HUES6 (cell line): Measurements from ENCODE around the gene NFATC3.

Experiments
- H3K27ac ChIP-seq: 2 replicates; pipeline ENCODE4 v1.7.0; 2013; ENCODE audit warnings: low read depth, mild to moderate bottlenecking, low read length, inconsistent platforms
- H3K27me3 ChIP-seq: 2 replicates; pipeline ENCODE4 v1.6.1; 2013; ENCODE audit warnings: low read length; ENCODE audit not compliant: control insufficient read depth, insufficient read depth
- H3K36me3 ChIP-seq: 2 replicates; pipeline ENCODE4 v1.6.1; 2013; ENCODE audit warnings: low read length; ENCODE audit not compliant: control insufficient read depth, insufficient read depth
- H3K4me1 ChIP-seq: 2 replicates; pipeline ENCODE4 v1.6.1; 2013; ENCODE audit warnings: low read length; ENCODE audit not compliant: control insufficient read depth, insufficient read depth
- H3K4me3 ChIP-seq: 2 replicates; pipeline ENCODE4 v1.5.1; 2013; ENCODE audit warnings: low read depth, low read length
- H3K9ac ChIP-seq: one replicate; pipeline ENCODE4 v1.6.1; 2013; ENCODE audit warnings: mild to moderate bottlenecking, low read length
- H3K9me3 ChIP-seq: 2 replicates; pipeline ENCODE4 v1.6.1; 2013; ENCODE audit warnings: low read depth, low read length; ENCODE audit not compliant: control insufficient read depth, insufficient read depth

The NFATC3 gene

GRCh38 chr16:68190736-68191510 lies 105.8 kb downstream of the NFATC3 start:
- no peak overlapping the region for H3K27ac ChIP-seq
- H3K27me3 ChIP-seq, result no peaks in the 10 kb centered on the region
- H3K4me3 ChIP-seq, result no peak overlapping the region
- H3K36me3 ChIP-seq, result peaks cover 42% of the 10 kb centered on the region
- H3K9me3 ChIP-seq, result peaks cover 6% of the 10 kb centered on the region; the same call in 1 of the 2 replicates
- H3K4me1 ChIP-seq, result no peaks in the 10 kb centered on the region
- no peak overlapping the region for H3K9ac ChIP-seq

- H3K27me3 ChIP-seq, result no peaks in the 10 kb centered on the region
- H3K4me1 ChIP-seq, result no peaks in the 10 kb centered on the region
- H3K36me3 ChIP-seq, result peaks cover 33% of the 10 kb centered on the region
- H3K4me3 ChIP-seq, result no peak overlapping the region
- H3K9ac ChIP-seq, result no peak overlapping the region
- no peak overlapping the region for H3K27ac ChIP-seq
- no peaks in the 10 kb centered on the region for H3K9me3 ChIP-seq
Measured at GRCh38 chr16:68194251-68194650, 109.1 kb downstream of the NFATC3 start.

- Histone ChIP-seq H3K9me3 (no peaks in the 10 kb centered on the region), H3K4me1 (no peaks in the 10 kb centered on the region; the same call in 1 of the 2 replicates), H3K27ac (no peak overlapping the region), H3K36me3 (peaks cover 14% of the 10 kb centered on the region), H3K4me3 (no peak overlapping the region), H3K27me3 (no peaks in the 10 kb centered on the region), H3K9ac (no peak overlapping the region)
Measured at GRCh38 chr16:68197250-68197649, 112.1 kb downstream of the NFATC3 start.

- H3K36me3 ChIP-seq, result 0 out of 2 replicates have a peak, but pooled peaks cover 3% of the 10 kb centered on the region
- H3K4me1 ChIP-seq, result no peaks in the 10 kb centered on the region; the same call in 1 of the 2 replicates
- H3K4me3 ChIP-seq, result no peak overlapping the region
- H3K27me3 ChIP-seq, result no peaks in the 10 kb centered on the region
- no peaks in the 10 kb centered on the region for H3K9me3 ChIP-seq
- H3K27ac ChIP-seq, result no peak overlapping the region
- no peak overlapping the region for H3K9ac ChIP-seq
Measured at GRCh38 chr16:68200088-68200783, 115.1 kb downstream of the NFATC3 start.

- Histone ChIP-seq H3K36me3 (0 out of 2 replicates have a peak, but pooled peaks cover 3% of the 10 kb centered on the region), H3K4me3 (no peak overlapping the region), H3K4me1 (no peaks in the 10 kb centered on the region; the same call in 1 of the 2 replicates), H3K27me3 (no peaks in the 10 kb centered on the region), H3K27ac (no peak overlapping the region), H3K9me3 (no peaks in the 10 kb centered on the region), H3K9ac (no peak overlapping the region)
Measured at GRCh38 chr16:68202091-68202519, 116.9 kb downstream of the NFATC3 start.

- Histone ChIP-seq H3K4me1 (no peaks in the 10 kb centered on the region), H3K9ac (no peak overlapping the region), H3K9me3 (no peaks in the 10 kb centered on the region), H3K27ac (no peak overlapping the region), H3K27me3 (no peaks in the 10 kb centered on the region), H3K36me3 (0 out of 2 replicates have a peak, but pooled peaks cover 3% of the 10 kb centered on the region), H3K4me3 (no peak overlapping the region)
Measured at GRCh38 chr16:68206245-68206644, 121.1 kb downstream of the NFATC3 start.

- Histone ChIP-seq H3K4me1 (no peaks in the 10 kb centered on the region), H3K27ac (no peak overlapping the region), H3K36me3 (no peaks in the 10 kb centered on the region), H3K9ac (no peak overlapping the region), H3K4me3 (no peak overlapping the region), H3K27me3 (no peaks in the 10 kb centered on the region), H3K9me3 (no peaks in the 10 kb centered on the region)
Measured at GRCh38 chr16:68214726-68215125, 129.6 kb downstream of the NFATC3 start.

GRCh38 chr16:68215302-68215701 lies 130.1 kb downstream of the NFATC3 start:
- Histone ChIP-seq H3K27ac (no peak overlapping the region), H3K9ac (no peak overlapping the region), H3K4me3 (no peak overlapping the region), H3K27me3 (no peaks in the 10 kb centered on the region), H3K36me3 (no peaks in the 10 kb centered on the region), H3K9me3 (no peaks in the 10 kb centered on the region), H3K4me1 (no peaks in the 10 kb centered on the region)

GRCh38 chr16:68216240-68216639 lies 131.1 kb downstream of the NFATC3 start:
- Histone ChIP-seq H3K9ac (no peak overlapping the region), H3K36me3 (no peaks in the 10 kb centered on the region), H3K4me3 (no peak overlapping the region), H3K4me1 (peaks cover 5% of the 10 kb centered on the region; the same call in 1 of the 2 replicates), H3K27ac (no peak overlapping the region), H3K9me3 (no peaks in the 10 kb centered on the region), H3K27me3 (no peaks in the 10 kb centered on the region)

- H3K9me3 ChIP-seq, result no peaks in the 10 kb centered on the region
- H3K36me3 ChIP-seq, result no peaks in the 10 kb centered on the region
- H3K27me3 ChIP-seq, result no peaks in the 10 kb centered on the region
- H3K27ac ChIP-seq, result no peak overlapping the region
- H3K4me1 ChIP-seq, result peaks cover 6% of the 10 kb centered on the region; the same call in 1 of the 2 replicates
- no peak overlapping the region for H3K9ac ChIP-seq
- no peak overlapping the region for H3K4me3 ChIP-seq
Measured at GRCh38 chr16:68217506-68217905, 132.3 kb downstream of the NFATC3 start.

GRCh38 chr16:68219725-68220351 lies 134.7 kb downstream of the NFATC3 start:
- Histone ChIP-seq H3K9ac (no peak overlapping the region), H3K27ac (no peak overlapping the region), H3K36me3 (no peaks in the 10 kb centered on the region)

More at GRCh38 chr16:68219725-68220351, 134.7 kb downstream of the NFATC3 start:
- Histone ChIP-seq H3K4me1 (peaks cover 6% of the 10 kb centered on the region; the same call in 1 of the 2 replicates), H3K27me3 (no peaks in the 10 kb centered on the region), H3K9me3 (no peaks in the 10 kb centered on the region), H3K4me3 (no peak overlapping the region)
